Endothelial cell (in vitro differentiated cells): ENCODE data around the gene B9D2. TPM values are rescaled to one million over a fixed set of nuclear protein-coding genes. Genes with fewer than 3 reads are reported as not detected.
"Not testable (repeated sequence)": the region's sequence is repeated elsewhere in the genome, so short reads cannot be mapped to it uniquely, and the experiment has no call there.

Experiments used
- DNase-seq: peaks from one replicate; pipeline ENCODE4 v3.0.0; 2021; ENCODE audit warnings: low spot score
- H3K27ac Mint-ChIP-seq: one replicate; pipeline ENCODE4 v1.8.0; 2021; ENCODE audit warnings: mixed read lengths, inconsistent platforms; ENCODE audit not compliant: unreplicated experiment
- H3K27me3 Mint-ChIP-seq: one replicate; pipeline ENCODE4 v1.8.0; 2021; ENCODE audit warnings: mild to moderate bottlenecking, moderate library complexity, mixed read lengths, inconsistent platforms; ENCODE audit not compliant: unreplicated experiment
- H3K36me3 Mint-ChIP-seq: one replicate; pipeline ENCODE4 v1.8.0; 2021; ENCODE audit warnings: mild to moderate bottlenecking, low read depth, mixed read lengths, inconsistent platforms; ENCODE audit not compliant: unreplicated experiment
- H3K4me1 Mint-ChIP-seq: one replicate; pipeline ENCODE4 v1.8.0; 2021; ENCODE audit warnings: mild to moderate bottlenecking, mixed read lengths, inconsistent platforms; ENCODE audit not compliant: unreplicated experiment
- H3K4me3 Mint-ChIP-seq: one replicate; pipeline ENCODE4 v1.8.0; 2021; ENCODE audit warnings: mild to moderate bottlenecking, mixed read lengths, inconsistent platforms; ENCODE audit not compliant: unreplicated experiment
- H3K9me3 Mint-ChIP-seq: one replicate; pipeline ENCODE4 v1.8.0; 2021; ENCODE audit warnings: mixed read lengths, inconsistent platforms; ENCODE audit not compliant: unreplicated experiment
- total RNA-seq: library from RNA; stranded (reverse); fragmentation: NEBNext Ultra II Directional; extraction: Animal tissue kit (Norgen Biotek cat#: 25700); gene quantifications from one replicate; pipeline ENCODE4 v1.2.1, GENCODE V29; 2021; ENCODE audit not compliant: unreplicated experiment
- TF ChIP-seq, protein P1 (sequence below): fragments of 200-600 bp; sonication (generic); IDR thresholded peaks from one replicate; pipeline ENCODE4 v1.5.0; 2021; ENCODE audit warnings: antibody characterized with exemption; ENCODE audit not compliant: unreplicated experiment

Gene B9D2
- total RNA-seq, 1 donor from 2014 or later = 6.8 TPM

DNA sequence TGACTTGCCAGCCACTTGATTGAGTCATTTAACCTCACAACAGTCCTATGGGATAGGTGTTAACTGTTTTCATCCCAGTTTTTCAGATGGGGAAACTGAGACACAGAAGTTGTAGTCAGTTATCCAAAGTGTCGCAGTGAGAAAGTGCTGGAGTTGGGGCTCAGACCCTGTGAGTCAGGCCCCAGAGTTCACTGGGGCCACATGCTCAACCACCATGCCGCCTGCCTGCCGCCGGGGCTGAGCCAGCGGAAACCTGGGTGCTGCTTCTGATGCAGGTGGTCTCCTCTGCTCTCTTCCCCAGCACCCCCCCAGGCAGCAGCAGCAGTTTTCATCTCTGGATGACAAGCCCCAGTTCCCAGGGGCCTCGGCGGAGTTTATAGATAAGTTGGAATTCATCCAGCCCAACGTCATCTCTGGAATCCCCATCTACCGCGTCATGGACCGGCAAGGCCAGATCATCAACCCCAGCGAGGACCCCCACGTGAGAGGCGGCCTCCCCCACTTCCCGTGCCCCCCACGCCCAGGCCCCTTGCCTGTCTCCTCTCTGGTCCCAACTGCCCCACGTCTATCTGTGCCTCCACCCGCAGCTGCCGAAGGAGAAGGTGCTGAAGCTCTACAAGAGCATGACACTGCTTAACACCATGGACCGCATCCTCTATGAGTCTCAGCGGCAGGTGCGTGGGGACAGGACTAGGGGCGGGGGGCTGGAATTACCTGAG lies 46.5 kb upstream of the B9D2 start:
- Mint-ChIP-seq H3K27ac (peak overlapping the region; percentile 52), H3K4me1 (peaks cover 14% of the 10 kb centered on the region), H3K9me3 (no peaks in the 10 kb centered on the region), H3K4me3 (peak overlapping the region; percentile 31), H3K27me3 (peaks cover 6% of the 10 kb centered on the region), H3K36me3 (peaks cover 31% of the 10 kb centered on the region)
- DNase-seq = no peak
- TF ChIP-seq, protein P1, sequence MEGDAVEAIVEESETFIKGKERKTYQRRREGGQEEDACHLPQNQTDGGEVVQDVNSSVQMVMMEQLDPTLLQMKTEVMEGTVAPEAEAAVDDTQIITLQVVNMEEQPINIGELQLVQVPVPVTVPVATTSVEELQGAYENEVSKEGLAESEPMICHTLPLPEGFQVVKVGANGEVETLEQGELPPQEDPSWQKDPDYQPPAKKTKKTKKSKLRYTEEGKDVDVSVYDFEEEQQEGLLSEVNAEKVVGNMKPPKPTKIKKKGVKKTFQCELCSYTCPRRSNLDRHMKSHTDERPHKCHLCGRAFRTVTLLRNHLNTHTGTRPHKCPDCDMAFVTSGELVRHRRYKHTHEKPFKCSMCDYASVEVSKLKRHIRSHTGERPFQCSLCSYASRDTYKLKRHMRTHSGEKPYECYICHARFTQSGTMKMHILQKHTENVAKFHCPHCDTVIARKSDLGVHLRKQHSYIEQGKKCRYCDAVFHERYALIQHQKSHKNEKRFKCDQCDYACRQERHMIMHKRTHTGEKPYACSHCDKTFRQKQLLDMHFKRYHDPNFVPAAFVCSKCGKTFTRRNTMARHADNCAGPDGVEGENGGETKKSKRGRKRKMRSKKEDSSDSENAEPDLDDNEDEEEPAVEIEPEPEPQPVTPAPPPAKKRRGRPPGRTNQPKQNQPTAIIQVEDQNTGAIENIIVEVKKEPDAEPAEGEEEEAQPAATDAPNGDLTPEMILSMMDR = no peak

DNA sequence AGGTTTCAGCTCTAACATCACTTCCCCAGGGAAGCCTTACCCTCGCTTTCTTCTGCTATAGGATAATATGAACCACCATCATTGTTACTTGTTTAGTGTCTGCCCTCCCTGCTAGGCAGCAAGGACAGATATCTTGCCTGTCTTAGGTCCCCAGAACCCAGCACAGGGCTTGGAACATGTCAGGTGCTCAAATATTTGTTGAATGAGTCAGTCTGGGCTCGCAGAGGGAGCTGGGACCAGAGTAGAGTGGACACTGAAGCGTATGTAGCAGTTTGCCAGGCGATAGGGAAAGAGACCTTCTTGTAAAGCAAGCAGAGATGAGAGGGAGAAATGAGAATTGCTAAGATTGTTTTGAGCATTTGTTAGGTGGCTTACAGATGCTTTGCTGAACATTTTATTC lies 45.3 kb upstream of the B9D2 start:
- Mint-ChIP-seq H3K4me1 (peaks cover 18% of the 10 kb centered on the region), H3K27me3 (peaks cover 4% of the 10 kb centered on the region), H3K27ac (peak overlapping the region; percentile 61), H3K36me3 (peaks cover 28% of the 10 kb centered on the region), H3K9me3 (no peaks in the 10 kb centered on the region), H3K4me3 (no peak overlapping the region)
- TF ChIP-seq, protein P1 = no peak
- no peak for DNase-seq

DNA sequence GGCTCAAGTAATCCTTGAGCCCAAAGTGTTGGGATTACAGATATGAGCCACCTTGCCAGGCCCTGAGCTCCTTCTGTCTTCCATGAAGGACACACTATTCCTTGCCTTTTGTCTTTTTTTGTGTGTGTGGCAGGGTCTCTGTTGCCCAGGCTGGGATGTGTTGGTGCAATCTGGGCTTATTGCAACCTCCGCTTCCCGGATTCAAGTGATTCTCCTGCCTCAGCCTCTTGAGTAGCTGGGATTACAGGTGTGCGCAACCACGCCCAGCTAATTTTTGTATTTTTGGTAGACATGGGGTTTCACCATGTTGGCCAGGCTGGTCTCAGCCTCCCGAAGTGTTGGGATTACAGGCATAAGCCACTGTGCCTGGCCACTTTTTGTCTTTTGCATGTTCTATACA lies 44.9 kb upstream of the B9D2 start:
- H3K4me1 Mint-ChIP-seq = peaks cover 18% of the 10 kb centered on the region
- not testable (repeated sequence) for H3K9me3 Mint-ChIP-seq, DNase-seq

DNA sequence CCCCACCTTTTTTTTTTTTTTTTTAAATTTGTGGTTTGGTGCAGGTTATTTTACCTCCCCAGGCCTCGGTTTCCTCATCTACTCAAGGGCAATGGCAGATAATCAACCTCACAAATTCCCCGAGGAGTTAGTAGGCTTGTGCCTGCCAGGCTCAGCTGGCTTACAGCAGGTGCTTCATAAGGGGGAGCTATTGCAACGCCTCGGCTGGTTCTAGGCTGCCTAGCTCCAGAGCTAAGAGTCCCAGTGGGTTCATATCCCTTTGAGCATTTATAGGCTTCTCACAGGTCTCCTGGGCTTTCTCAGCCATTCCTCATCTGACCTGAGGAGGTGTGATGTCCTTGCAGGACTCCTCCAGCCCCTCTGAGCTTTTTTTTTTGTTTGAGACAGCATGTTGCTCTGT lies 44.3 kb upstream of the B9D2 start:
- H3K36me3 Mint-ChIP-seq = peaks cover 17% of the 10 kb centered on the region

More for the DNA sequence above, 44.9 kb upstream of the B9D2 start:
- not testable (repeated sequence) for H3K4me3 Mint-ChIP-seq, H3K27ac Mint-ChIP-seq, H3K27me3 Mint-ChIP-seq
- peaks cover 23% of the 10 kb centered on the region for H3K36me3 Mint-ChIP-seq

DNA sequence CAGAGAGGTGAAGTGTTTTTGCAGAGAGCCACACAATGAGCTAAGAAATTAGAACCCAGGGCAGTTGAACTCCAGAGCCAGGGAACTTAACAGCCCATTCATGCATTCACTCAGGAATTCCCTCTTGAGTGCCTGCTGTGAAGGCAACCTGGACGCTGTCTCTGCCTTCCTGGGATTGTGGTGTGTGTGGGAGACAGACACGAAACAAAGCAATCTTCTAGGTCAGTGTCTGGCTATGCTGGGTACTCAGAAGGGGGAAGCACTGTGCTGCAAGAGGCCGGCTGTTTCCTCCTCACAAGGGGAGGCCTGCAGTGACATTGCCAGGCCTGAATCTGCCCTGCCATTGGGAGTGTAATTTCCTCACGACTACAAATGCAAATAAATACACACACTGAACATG lies 43.3 kb upstream of the B9D2 start:
- H3K27ac Mint-ChIP-seq = peak overlapping the region; percentile 79
- peak; percentile 29 for DNase-seq
- H3K27me3 Mint-ChIP-seq = peaks cover 5% of the 10 kb centered on the region
- H3K4me1 Mint-ChIP-seq = peaks cover 21% of the 10 kb centered on the region
- H3K4me3 Mint-ChIP-seq = peak overlapping the region; percentile 15
- H3K9me3 Mint-ChIP-seq = no peaks in the 10 kb centered on the region
- peaks cover 14% of the 10 kb centered on the region for H3K36me3 Mint-ChIP-seq
- TF ChIP-seq, protein P1 = no peak

More for the DNA sequence above, 44.3 kb upstream of the B9D2 start:
- H3K27me3 Mint-ChIP-seq = peaks cover 5% of the 10 kb centered on the region
- H3K4me3 Mint-ChIP-seq = no peak overlapping the region
- H3K4me1 Mint-ChIP-seq = peaks cover 18% of the 10 kb centered on the region
- no peaks in the 10 kb centered on the region for H3K9me3 Mint-ChIP-seq
- DNase-seq = no peak
- TF ChIP-seq, protein P1 = no peak
- no peak overlapping the region for H3K27ac Mint-ChIP-seq
